ENCODE results near the gene ABCD2. TPM values are rescaled to one million over a fixed set of nuclear protein-coding genes. Genes with fewer than 3 reads are reported as not detected.

The ABCD2 gene
- total RNA-seq, 1 experiment from 2014 or later: not detected

- Histone ChIP-seq H3K9me3 (ENCODE audit: control insufficient read depth in 1 of 2, insufficient read depth in 1 of 2, low read depth in 1 of 2, low read length in 2 of 2) (no peaks in the 10 kb centered on the region), H4K20me1 (ENCODE audit: insufficient read depth) (no peaks in the 10 kb centered on the region), H3K9me2 (ENCODE audit: insufficient read depth) (no peaks in the 10 kb centered on the region), H3K79me2 (ENCODE audit: insufficient read depth, low read length) (no peaks in the 10 kb centered on the region), H3K4me2 (ENCODE audit: low read length) (no peak overlapping the region), H3K4me3 (replicated peaks in 1 of 2; ENCODE audit: low read depth in 1 of 2, low read length in 2 of 2) (no peak overlapping the region), H3K27me3 (ENCODE audit: insufficient read depth, low read length) (no peaks in the 10 kb centered on the region), H3K4me1 (ENCODE audit: control insufficient read depth in 1 of 2, insufficient read depth in 2 of 2, low read length in 2 of 2) (no peaks in the 10 kb centered on the region), H3K9ac (ENCODE audit: low read length) (no peak overlapping the region), H3K36me3 (ENCODE audit: control insufficient read depth in 1 of 2, insufficient read depth in 2 of 2, low read length in 2 of 2) (no peaks in the 10 kb centered on the region), H3K27ac (ENCODE audit: low read depth, low read length) (no peak overlapping the region), H2AFZ (ENCODE audit: low read depth, low read length, poor library complexity, severe bottlenecking) (no peak overlapping the region)
- DNase-seq (ENCODE audit: low read depth, low spot score) (no peak), ATAC-seq (no peak)
- TF ChIP-seq YY1 (IDR thresholded peaks at IDR 0.05; ENCODE audit: extremely low read depth, insufficient replicate concordance, low read depth, low read length) (no peak), TCF7L2 (IDR thresholded peaks at IDR 0.05; ENCODE audit: borderline replicate concordance, extremely low read depth, insufficient read depth, insufficient read length) (no peak), CEBPB (IDR thresholded peaks at IDR 0.05; ENCODE audit: low read depth) (no peak), EZH2 (IDR thresholded peaks at IDR 0.05) (no peak), ZNF274 (IDR thresholded peaks at IDR 0.05; ENCODE audit: low read depth, low read length) (no peak), RAD21 (IDR thresholded peaks at IDR 0.05; ENCODE audit: low read depth) (no peak), SIN3A (IDR thresholded peaks at IDR 0.05; ENCODE audit: low read depth) (no peak), POLR2AphosphoS5 (IDR thresholded peaks at IDR 0.05; ENCODE audit: low read depth, low read length) (no peak), FOSL1 (IDR thresholded peaks at IDR 0.05; ENCODE audit: low read depth) (no peak), ELF1 (IDR thresholded peaks at IDR 0.05; ENCODE audit: borderline replicate concordance, low read depth) (no peak), EZH2phosphoT487 (IDR thresholded peaks at IDR 0.05; ENCODE audit: borderline replicate concordance) (no peak), SRF (IDR thresholded peaks at IDR 0.05; ENCODE audit: low read depth) (no peak), JUND (IDR thresholded peaks at IDR 0.05) (no peak), SP1 (IDR thresholded peaks at IDR 0.05; ENCODE audit: low read depth) (no peak), ZBTB33 (IDR thresholded peaks at IDR 0.05; ENCODE audit: extremely low read depth, insufficient replicate concordance, low read length) (no peak)
- TF ChIP-seq, protein P1, sequence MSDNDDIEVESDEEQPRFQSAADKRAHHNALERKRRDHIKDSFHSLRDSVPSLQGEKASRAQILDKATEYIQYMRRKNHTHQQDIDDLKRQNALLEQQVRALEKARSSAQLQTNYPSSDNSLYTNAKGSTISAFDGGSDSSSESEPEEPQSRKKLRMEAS (IDR thresholded peaks at IDR 0.05): no peak
- TF ChIP-seq, protein P2, sequence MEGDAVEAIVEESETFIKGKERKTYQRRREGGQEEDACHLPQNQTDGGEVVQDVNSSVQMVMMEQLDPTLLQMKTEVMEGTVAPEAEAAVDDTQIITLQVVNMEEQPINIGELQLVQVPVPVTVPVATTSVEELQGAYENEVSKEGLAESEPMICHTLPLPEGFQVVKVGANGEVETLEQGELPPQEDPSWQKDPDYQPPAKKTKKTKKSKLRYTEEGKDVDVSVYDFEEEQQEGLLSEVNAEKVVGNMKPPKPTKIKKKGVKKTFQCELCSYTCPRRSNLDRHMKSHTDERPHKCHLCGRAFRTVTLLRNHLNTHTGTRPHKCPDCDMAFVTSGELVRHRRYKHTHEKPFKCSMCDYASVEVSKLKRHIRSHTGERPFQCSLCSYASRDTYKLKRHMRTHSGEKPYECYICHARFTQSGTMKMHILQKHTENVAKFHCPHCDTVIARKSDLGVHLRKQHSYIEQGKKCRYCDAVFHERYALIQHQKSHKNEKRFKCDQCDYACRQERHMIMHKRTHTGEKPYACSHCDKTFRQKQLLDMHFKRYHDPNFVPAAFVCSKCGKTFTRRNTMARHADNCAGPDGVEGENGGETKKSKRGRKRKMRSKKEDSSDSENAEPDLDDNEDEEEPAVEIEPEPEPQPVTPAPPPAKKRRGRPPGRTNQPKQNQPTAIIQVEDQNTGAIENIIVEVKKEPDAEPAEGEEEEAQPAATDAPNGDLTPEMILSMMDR (IDR thresholded peaks at IDR 0.05 in 2 of 3, conservative IDR thresholded peaks at IDR 0.05 in 1 of 3; ENCODE audit: borderline replicate concordance in 1 of 3, insufficient read depth in 1 of 3, low read depth in 2 of 3, low read length in 2 of 3): no peak
- TF ChIP-seq, protein P3, sequence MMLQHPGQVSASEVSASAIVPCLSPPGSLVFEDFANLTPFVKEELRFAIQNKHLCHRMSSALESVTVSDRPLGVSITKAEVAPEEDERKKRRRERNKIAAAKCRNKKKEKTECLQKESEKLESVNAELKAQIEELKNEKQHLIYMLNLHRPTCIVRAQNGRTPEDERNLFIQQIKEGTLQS (IDR thresholded peaks at IDR 0.05): no peak
- BruUV-seq (replicated peaks): no TSS peak
- ChIA-PET RAD21 (ENCODE audit: low non-redundant PET in 1 of 2, low total read pairs in 2 of 2, uncharacterized antibody in 2 of 2, unreplicated experiment in 2 of 2) (no interaction called here), CTCF (no interaction called here), POLR2A (no interaction called here)
- intact Hi-C loops (cut with micrococcal nuclease): no loop called here
These were observed 44.1 kb downstream of the ABCD2 start for GRCh38 chr12:39575498-39575875.
